DOHH2 (cell line): ENCODE measurements around the gene KCNJ4.

Experiments
- H3F3A ChIP-seq: fragments of 200-600 bp; sonication (generic), shearing (Covaris generic); 2 replicates; pipeline ENCODE4 v1.6.0; 2016; ENCODE audit warnings: antibody characterized with exemption, mild to moderate bottlenecking; ENCODE audit not compliant: control insufficient read depth, insufficient read depth
- H3K27ac ChIP-seq: fragments of 200-600 bp; sonication (generic); 2 replicates; pipeline ENCODE4 v1.5.1; 2014; ENCODE audit warnings: low read depth, mild to moderate bottlenecking, low read length, moderate library complexity
- H3K27me3 ChIP-seq: fragments of 200-600 bp; sonication (generic); 2 replicates; pipeline ENCODE4 v1.6.1; 2014; ENCODE audit warnings: mild to moderate bottlenecking, low read length, mixed read lengths; ENCODE audit not compliant: control insufficient read depth
- H3K36me3 ChIP-seq: fragments of 200-600 bp; sonication (generic); 2 replicates; pipeline ENCODE4 v1.6.1; 2014; ENCODE audit warnings: mild to moderate bottlenecking, low read length, moderate library complexity, mixed read lengths; ENCODE audit not compliant: control insufficient read depth
- H3K4me1 ChIP-seq: fragments of 200-600 bp; sonication (generic); 2 replicates; pipeline ENCODE4 v1.6.1; 2014; ENCODE audit warnings: mild to moderate bottlenecking, low read length, mixed read lengths; ENCODE audit not compliant: control insufficient read depth
- H3K4me2 ChIP-seq: fragments of 200-600 bp; sonication (generic); 2 replicates; pipeline ENCODE4 v1.6.0; 2014; ENCODE audit warnings: mild to moderate bottlenecking, low read length, moderate library complexity
- H3K4me3 ChIP-seq: fragments of 200-600 bp; sonication (generic); 2 replicates; pipeline ENCODE4 v1.5.1; 2014; ENCODE audit warnings: mild to moderate bottlenecking, low read length, mixed read lengths
- H3K79me2 ChIP-seq: fragments of 200-600 bp; sonication (generic); 2 replicates; pipeline ENCODE4 v1.6.1; 2014; ENCODE audit warnings: mild to moderate bottlenecking, low read length, mixed read lengths; ENCODE audit not compliant: control insufficient read depth
- H3K9me2 ChIP-seq: fragments of 200-600 bp; sonication (generic); replicated peaks from 2 replicates; pipeline ENCODE4 v1.6.1; 2014; ENCODE audit warnings: mild to moderate bottlenecking, low read length, mixed read lengths; ENCODE audit not compliant: control insufficient read depth
- H3K9me3 ChIP-seq: fragments of 200-600 bp; sonication (generic); 2 replicates; pipeline ENCODE4 v1.6.1; 2014; ENCODE audit warnings: antibody characterized with exemption, low read length, mixed read lengths; ENCODE audit not compliant: control insufficient read depth, insufficient read depth
- H4K20me1 ChIP-seq: fragments of 200-600 bp; sonication (generic); 2 replicates; pipeline ENCODE4 v1.6.0; 2014; ENCODE audit warnings: low read depth, mild to moderate bottlenecking, antibody characterized with exemption, low read length, moderate library complexity; ENCODE audit not compliant: control insufficient read depth, insufficient read depth
- EZH2phosphoT487 ChIP-seq: fragments of 200-600 bp; sonication (generic); IDR thresholded peaks from 2 replicates; pipeline ENCODE4 v1.6.1; 2017; ENCODE audit warnings: borderline replicate concordance, mild to moderate bottlenecking, antibody characterized with exemption, low read length, moderate library complexity, mixed read lengths
- TF ChIP-seq, protein P1 (sequence below): fragments of 200-600 bp; sonication (generic); IDR thresholded peaks from one replicate; pipeline ENCODE4 v1.5.1; 2014; ENCODE audit warnings: antibody characterized with exemption, mild to moderate bottlenecking, low read depth, low read length; ENCODE audit not compliant: poor library complexity, severe bottlenecking

Gene KCNJ4

DNA sequence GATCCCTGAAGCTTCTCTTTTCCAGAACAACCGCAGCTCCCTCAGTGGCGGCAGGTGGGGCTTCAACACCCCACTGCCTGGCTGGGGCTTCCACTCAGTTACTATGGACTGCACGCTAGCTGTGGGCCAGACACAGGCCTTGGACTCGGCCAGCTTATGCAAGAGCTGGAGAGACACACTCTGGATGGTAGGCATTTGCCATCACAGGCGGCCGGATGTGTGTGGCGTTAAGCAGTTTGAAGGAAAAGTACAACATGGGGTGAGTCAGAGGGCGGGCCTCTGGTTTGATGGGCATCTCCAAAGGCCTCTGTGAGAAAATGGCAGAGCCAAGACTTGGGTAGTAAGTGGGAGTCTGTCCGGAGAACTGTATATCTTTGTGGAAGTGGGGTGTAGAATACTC, 17.6 kb downstream of the KCNJ4 start:
- TF ChIP-seq, protein P1, sequence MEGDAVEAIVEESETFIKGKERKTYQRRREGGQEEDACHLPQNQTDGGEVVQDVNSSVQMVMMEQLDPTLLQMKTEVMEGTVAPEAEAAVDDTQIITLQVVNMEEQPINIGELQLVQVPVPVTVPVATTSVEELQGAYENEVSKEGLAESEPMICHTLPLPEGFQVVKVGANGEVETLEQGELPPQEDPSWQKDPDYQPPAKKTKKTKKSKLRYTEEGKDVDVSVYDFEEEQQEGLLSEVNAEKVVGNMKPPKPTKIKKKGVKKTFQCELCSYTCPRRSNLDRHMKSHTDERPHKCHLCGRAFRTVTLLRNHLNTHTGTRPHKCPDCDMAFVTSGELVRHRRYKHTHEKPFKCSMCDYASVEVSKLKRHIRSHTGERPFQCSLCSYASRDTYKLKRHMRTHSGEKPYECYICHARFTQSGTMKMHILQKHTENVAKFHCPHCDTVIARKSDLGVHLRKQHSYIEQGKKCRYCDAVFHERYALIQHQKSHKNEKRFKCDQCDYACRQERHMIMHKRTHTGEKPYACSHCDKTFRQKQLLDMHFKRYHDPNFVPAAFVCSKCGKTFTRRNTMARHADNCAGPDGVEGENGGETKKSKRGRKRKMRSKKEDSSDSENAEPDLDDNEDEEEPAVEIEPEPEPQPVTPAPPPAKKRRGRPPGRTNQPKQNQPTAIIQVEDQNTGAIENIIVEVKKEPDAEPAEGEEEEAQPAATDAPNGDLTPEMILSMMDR = no peak
- TF ChIP-seq EZH2phosphoT487 = no peak
- Histone ChIP-seq H3K4me3 (no peak overlapping the region), H3K27me3 (peaks cover 14% of the 10 kb centered on the region), H3F3A (no peaks in the 10 kb centered on the region), H3K9me3 (no peaks in the 10 kb centered on the region), H3K9me2 (no peaks in the 10 kb centered on the region), H3K4me2 (no peak overlapping the region), H3K36me3 (no peaks in the 10 kb centered on the region), H3K27ac (no peak overlapping the region), H3K79me2 (no peaks in the 10 kb centered on the region), H3K4me1 (no peaks in the 10 kb centered on the region), H4K20me1 (no peaks in the 10 kb centered on the region)

DNA sequence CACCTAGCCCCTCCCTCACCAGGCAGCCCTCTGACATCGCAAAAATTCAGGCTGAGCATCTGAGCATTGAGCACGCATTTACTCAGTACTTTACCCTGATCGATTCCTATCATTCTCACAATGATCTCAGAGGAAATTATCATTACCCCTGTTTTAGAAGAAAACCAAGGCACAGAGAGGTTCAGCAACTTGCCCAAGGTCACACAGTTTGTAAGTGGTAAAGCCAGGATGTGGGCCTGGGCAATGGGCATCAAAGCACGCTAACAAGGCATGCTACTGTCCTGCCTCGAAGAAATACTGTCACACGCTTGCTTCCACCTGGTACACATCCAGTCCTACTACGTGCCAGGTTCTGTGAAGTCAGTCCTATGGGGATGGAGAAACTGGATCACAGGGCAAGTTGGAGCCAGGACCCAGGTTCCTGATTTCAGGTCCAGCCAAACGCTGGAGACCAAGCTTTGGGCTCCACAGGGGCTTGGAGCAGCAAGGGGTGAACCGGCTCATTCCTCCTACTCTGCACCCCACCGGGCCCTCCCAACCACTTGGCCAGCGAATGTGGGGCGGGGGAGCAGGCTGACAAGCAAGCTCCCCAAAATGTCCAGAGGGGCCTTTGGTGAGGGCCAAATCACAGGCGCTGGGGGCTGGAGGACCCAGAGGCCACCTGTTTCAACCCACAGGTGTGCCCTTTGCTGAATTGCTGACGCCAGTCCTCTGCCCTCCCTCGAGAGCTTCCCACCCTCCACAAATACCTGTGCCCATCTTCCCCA, 18.2 kb downstream of the KCNJ4 start:
- Histone ChIP-seq H3K4me3 (no peak overlapping the region), H3F3A (no peaks in the 10 kb centered on the region), H4K20me1 (no peaks in the 10 kb centered on the region), H3K9me2 (no peaks in the 10 kb centered on the region), H3K27ac (no peak overlapping the region), H3K4me2 (no peak overlapping the region), H3K4me1 (no peaks in the 10 kb centered on the region), H3K27me3 (peaks cover 14% of the 10 kb centered on the region), H3K79me2 (no peaks in the 10 kb centered on the region), H3K9me3 (no peaks in the 10 kb centered on the region), H3K36me3 (no peaks in the 10 kb centered on the region)
- no peak for TF ChIP-seq EZH2phosphoT487

DNA sequence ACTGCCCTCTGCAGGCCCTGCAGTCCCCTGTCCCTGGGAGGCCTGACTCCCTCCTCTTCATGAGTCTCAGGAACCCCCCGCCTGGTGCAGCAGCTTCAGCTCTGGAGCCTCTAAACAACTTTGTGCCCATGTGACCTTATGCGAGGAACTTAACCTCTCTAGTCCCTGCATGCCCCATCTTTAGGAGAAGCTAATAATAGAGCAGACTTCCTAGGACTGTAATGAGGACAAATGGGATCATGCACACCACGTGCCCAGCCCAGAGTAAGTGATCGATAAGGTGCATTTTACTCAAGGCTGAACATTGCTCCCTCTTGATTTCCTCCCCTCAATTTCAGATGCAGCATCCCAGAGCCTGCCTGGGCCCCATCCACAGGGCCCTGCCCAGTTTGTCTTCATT, 19.0 kb downstream of the KCNJ4 start:
- no peak overlapping the region for H3K4me3 ChIP-seq
- TF ChIP-seq EZH2phosphoT487 = no peak
- TF ChIP-seq, protein P1 = no peak
- peaks cover 7% of the 10 kb centered on the region; the same call in 1 of the 2 replicates for H3K27me3 ChIP-seq
- H3K79me2 ChIP-seq = no peaks in the 10 kb centered on the region
- no peak overlapping the region for H3K27ac ChIP-seq
- H4K20me1 ChIP-seq = no peaks in the 10 kb centered on the region
- H3K9me3 ChIP-seq = no peaks in the 10 kb centered on the region
- no peaks in the 10 kb centered on the region for H3K4me1 ChIP-seq
- no peak overlapping the region for H3K4me2 ChIP-seq
- no peaks in the 10 kb centered on the region for H3K9me2 ChIP-seq
- no peaks in the 10 kb centered on the region for H3F3A ChIP-seq
- no peaks in the 10 kb centered on the region for H3K36me3 ChIP-seq

DNA sequence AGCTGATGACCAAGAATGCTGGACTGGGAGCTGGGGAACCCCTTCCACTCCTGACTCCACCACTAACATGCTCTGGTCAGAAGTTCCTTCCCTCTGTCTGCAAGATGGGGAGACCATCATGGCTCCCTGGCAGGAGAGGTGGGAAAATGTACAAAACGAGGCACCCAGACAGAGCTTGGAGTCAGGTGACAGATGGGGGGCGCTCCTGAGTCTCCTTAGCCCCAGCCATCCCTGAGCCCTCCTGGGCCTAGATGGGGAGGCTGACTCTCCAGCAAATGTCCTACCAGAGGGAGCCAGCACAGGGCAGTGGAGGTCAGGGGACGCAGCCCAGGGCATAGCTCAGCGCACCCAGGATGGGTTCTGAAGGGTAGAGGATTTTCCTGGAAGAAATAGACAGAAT, 20.0 kb downstream of the KCNJ4 start:
- Histone ChIP-seq H3K36me3 (no peaks in the 10 kb centered on the region), H3K4me3 (no peak overlapping the region), H3K27ac (no peak overlapping the region), H3K4me2 (no peak overlapping the region), H4K20me1 (no peaks in the 10 kb centered on the region), H3K9me2 (no peaks in the 10 kb centered on the region), H3K4me1 (no peaks in the 10 kb centered on the region), H3K9me3 (no peaks in the 10 kb centered on the region), H3K27me3 (0 out of 2 replicates have a peak, but pooled peaks cover 2% of the 10 kb centered on the region), H3K79me2 (no peaks in the 10 kb centered on the region), H3F3A (no peaks in the 10 kb centered on the region)
- TF ChIP-seq, protein P1 = peak; percentile 48
- no peak for TF ChIP-seq EZH2phosphoT487
